Smooth muscle cell (in vitro differentiated cells): ENCODE data around the gene LPA. TPM values are rescaled to one million over a fixed set of nuclear protein-coding genes. Genes with fewer than 3 reads are reported as not detected.
"Not testable (repeated sequence)": the region's sequence is repeated elsewhere in the genome, so short reads cannot be mapped to it uniquely, and the experiment has no call there.

ENCODE experiments used
- DNase-seq: peaks from one replicate; lab custom pipeline; 2025; ENCODE audit not compliant: unreplicated experiment; lab: John Stamatoyannopoulos, UW
- H2AFZ ChIP-seq: fragments of 200-600 bp; sonication (generic); 2 replicates; pipeline ENCODE4 v1.6.0; 2016; ENCODE audit warnings: antibody characterized with exemption, low read depth, mild to moderate bottlenecking
- H3F3A ChIP-seq: fragments of 200-600 bp; sonication (generic); 2 replicates; pipeline ENCODE4 v1.6.0; 2017; ENCODE audit warnings: antibody characterized with exemption, low read depth
- H3K27ac ChIP-seq: fragments of 200-600 bp; sonication (generic); 2 replicates; pipeline ENCODE4 v1.5.1; 2016; ENCODE audit warnings: low read depth, mild to moderate bottlenecking
- H3K27me3 ChIP-seq: fragments of 200-600 bp; sonication (generic); 2 replicates; pipeline ENCODE4 v1.6.1; 2016; ENCODE audit warnings: low read depth, mild to moderate bottlenecking
- H3K36me3 ChIP-seq: fragments of 200-600 bp; sonication (generic); 2 replicates; pipeline ENCODE4 v1.5.1; 2016; ENCODE audit warnings: low read depth
- H3K4me1 ChIP-seq: fragments of 200-600 bp; sonication (generic); 2 replicates; pipeline ENCODE4 v1.5.1; 2016; ENCODE audit warnings: low read depth
- H3K4me2 ChIP-seq: fragments of 200-600 bp; sonication (generic); 2 replicates; pipeline ENCODE4 v1.6.0; 2016; ENCODE audit warnings: mild to moderate bottlenecking
- H3K4me3 ChIP-seq: fragments of 200-600 bp; sonication (generic); 2 replicates; pipeline ENCODE4 v1.5.1; 2016; ENCODE audit warnings: mild to moderate bottlenecking
- H3K79me2 ChIP-seq: fragments of 200-600 bp; sonication (generic); 2 replicates; pipeline ENCODE4 v1.6.0; 2016; ENCODE audit warnings: low read depth, mild to moderate bottlenecking
- H3K9ac ChIP-seq: fragments of 200-600 bp; sonication (generic); 2 replicates; pipeline ENCODE4 v1.6.0; 2016; ENCODE audit warnings: low read depth
- H3K9me3 ChIP-seq: fragments of 200-600 bp; sonication (generic); replicated peaks from 2 replicates; pipeline ENCODE4 v1.5.1; 2016; ENCODE audit warnings: low read depth
- H4K20me1 ChIP-seq: fragments of 200-600 bp; sonication (generic); 2 replicates; pipeline ENCODE4 v1.6.0; 2016; ENCODE audit warnings: low read depth
- WGBS: methylation state at CpG from one replicate; pipeline ENCODE4 v1.1.7; 2016; ENCODE audit warnings: low lambda C conversion rate; 5-methylcytosine and 5-hydroxymethylcytosine counted together
- polyA plus RNA-seq: library from polyadenylated mRNA; unstranded; fragments of >200 nt; fragmentation: Nextera tagmentation; extraction: Ambion mirVana; gene quantifications from 2 replicates; pipeline ENCODE4 v1.2.1, GENCODE V29; 2016
- total RNA-seq: library from RNA; depleted of rRNA; stranded (reverse); fragments of >200 nt; gene quantifications from 2 replicates; pipeline ENCODE4 v1.2.3, GENCODE V29; 2014
- TF ChIP-seq, protein P1 (sequence below): fragments of 200-600 bp; sonication (generic); IDR thresholded peaks from 2 replicates; pipeline ENCODE4 v1.5.1; 2017; ENCODE audit warnings: borderline replicate concordance, mild to moderate bottlenecking, antibody characterized with exemption; ENCODE audit not compliant: insufficient read depth, poor library complexity, severe bottlenecking

Gene LPA
- total and polyA plus RNA-seq, 2 experiments from 2014 or later = not detected

DNA sequence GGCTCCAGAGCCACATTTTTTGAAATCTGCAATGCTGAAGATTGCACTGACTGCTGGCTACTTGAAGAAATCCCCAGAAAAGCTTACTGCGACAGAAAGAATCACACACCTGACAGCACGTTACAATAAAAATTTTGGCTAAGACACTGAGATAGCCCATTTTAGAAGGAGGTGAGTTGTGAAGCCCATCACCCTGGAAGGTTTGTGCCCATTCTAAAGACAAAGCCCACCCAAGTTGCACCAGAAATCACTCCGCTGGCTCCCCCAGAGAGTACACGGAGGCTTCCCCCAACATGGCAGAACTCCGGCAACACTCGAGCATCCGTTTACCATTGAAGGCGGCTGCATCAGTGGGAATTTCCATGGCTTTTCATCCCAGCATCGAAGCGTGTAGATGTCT, 29.4 kb downstream of the LPA start:
- no peak for DNase-seq
- no peak overlapping the region for H3K27ac ChIP-seq
- H2AFZ ChIP-seq = no peak overlapping the region
- no peak overlapping the region for H3K9ac ChIP-seq
- H3K4me3 ChIP-seq = no peak overlapping the region
- H3K79me2 ChIP-seq = no peaks in the 10 kb centered on the region
- H3K4me2 ChIP-seq = no peak overlapping the region
- H3K36me3 ChIP-seq = no peaks in the 10 kb centered on the region
- no peaks in the 10 kb centered on the region for H3K27me3 ChIP-seq
- no peaks in the 10 kb centered on the region for H3K4me1 ChIP-seq
- WGBS = 86% methylated on average over 7 of the region's 10 CpGs
- no peaks in the 10 kb centered on the region for H3F3A ChIP-seq
- no peaks in the 10 kb centered on the region for H3K9me3 ChIP-seq
- no peaks in the 10 kb centered on the region for H4K20me1 ChIP-seq
- TF ChIP-seq, protein P1, sequence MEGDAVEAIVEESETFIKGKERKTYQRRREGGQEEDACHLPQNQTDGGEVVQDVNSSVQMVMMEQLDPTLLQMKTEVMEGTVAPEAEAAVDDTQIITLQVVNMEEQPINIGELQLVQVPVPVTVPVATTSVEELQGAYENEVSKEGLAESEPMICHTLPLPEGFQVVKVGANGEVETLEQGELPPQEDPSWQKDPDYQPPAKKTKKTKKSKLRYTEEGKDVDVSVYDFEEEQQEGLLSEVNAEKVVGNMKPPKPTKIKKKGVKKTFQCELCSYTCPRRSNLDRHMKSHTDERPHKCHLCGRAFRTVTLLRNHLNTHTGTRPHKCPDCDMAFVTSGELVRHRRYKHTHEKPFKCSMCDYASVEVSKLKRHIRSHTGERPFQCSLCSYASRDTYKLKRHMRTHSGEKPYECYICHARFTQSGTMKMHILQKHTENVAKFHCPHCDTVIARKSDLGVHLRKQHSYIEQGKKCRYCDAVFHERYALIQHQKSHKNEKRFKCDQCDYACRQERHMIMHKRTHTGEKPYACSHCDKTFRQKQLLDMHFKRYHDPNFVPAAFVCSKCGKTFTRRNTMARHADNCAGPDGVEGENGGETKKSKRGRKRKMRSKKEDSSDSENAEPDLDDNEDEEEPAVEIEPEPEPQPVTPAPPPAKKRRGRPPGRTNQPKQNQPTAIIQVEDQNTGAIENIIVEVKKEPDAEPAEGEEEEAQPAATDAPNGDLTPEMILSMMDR = no peak

- Histone ChIP-seq H3K9me3 (no peaks in the 10 kb centered on the region), H3K79me2 (no peaks in the 10 kb centered on the region), H3F3A (no peaks in the 10 kb centered on the region), H3K36me3 (no peaks in the 10 kb centered on the region), H3K4me1 (no peaks in the 10 kb centered on the region), H2AFZ (no peak overlapping the region), H4K20me1 (no peaks in the 10 kb centered on the region), H3K27me3 (no peaks in the 10 kb centered on the region), H3K27ac (no peak overlapping the region), H3K4me3 (no peak overlapping the region), H3K9ac (no peak overlapping the region), H3K4me2 (no peak overlapping the region)
- 36% methylated on average over 1 of the region's 1 CpG for WGBS
- TF ChIP-seq, protein P1 = no peak
- no peak for DNase-seq
Observed at GRCh38 chr6:160595838-160596832, 67.9 kb downstream of the LPA start.

- H3K9me3 ChIP-seq, H3K4me2 ChIP-seq, H3K9ac ChIP-seq, H2AFZ ChIP-seq, H3F3A ChIP-seq, DNase-seq, H3K27me3 ChIP-seq, H3K4me1 ChIP-seq, H3K36me3 ChIP-seq, H4K20me1 ChIP-seq, H3K79me2 ChIP-seq, H3K4me3 ChIP-seq, H3K27ac ChIP-seq: not testable (repeated sequence)
- WGBS = 35% methylated on average over 4 of the region's 4 CpGs
Observed at GRCh38 chr6:160595297-160595696, 68.8 kb downstream of the LPA start.

DNA sequence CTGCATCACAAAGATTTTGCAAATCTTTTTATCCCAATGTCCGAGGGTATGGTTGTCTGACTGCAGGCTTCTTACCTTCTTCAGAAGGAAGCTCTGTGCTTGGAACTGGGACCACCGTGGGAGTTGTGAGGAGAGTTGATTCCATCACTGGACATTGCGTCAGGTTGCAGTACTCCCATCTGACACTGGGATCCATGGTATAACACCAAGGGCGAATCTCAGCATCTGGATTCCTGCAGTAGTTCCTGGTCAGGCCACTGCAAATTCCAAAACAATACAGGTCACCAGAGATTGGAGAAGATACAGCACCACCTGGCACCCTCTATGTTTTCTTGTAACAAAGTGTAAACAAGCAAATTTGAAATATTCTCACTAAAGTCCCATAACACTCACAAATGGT, 77.7 kb downstream of the LPA start:
- Histone ChIP-seq H4K20me1 (no peaks in the 10 kb centered on the region), H3K27me3 (no peaks in the 10 kb centered on the region), H3F3A (no peaks in the 10 kb centered on the region), H3K4me3 (no peak overlapping the region), H2AFZ (no peak overlapping the region), H3K36me3 (no peaks in the 10 kb centered on the region), H3K9me3 (peaks cover 13% of the 10 kb centered on the region), H3K79me2 (no peaks in the 10 kb centered on the region), H3K9ac (no peak overlapping the region), H3K4me2 (no peak overlapping the region), H3K27ac (no peak overlapping the region), H3K4me1 (no peaks in the 10 kb centered on the region)
- 72% methylated on average over 4 of the region's 4 CpGs for WGBS
- DNase-seq = no peak
- TF ChIP-seq, protein P1 = no peak
